SKM-1 (cell line): ENCODE results near the gene ZCCHC8.

ENCODE experiments used
- DNase-seq: peaks from one replicate; lab custom pipeline; 2025; ENCODE audit not compliant: unreplicated experiment; lab: John Stamatoyannopoulos, UW

Gene ZCCHC8

GRCh38 chr12:122500685-122501488 lies at the start of gene ZCCHC8:
ZCCHC8 (minus strand) TSS chr12:122500932; CDS start chr12:122500840, 92 bp downstream.
- peak; percentile 88 for DNase-seq

- DNase-seq, result no peak
These were observed 46.6 kb upstream of the ZCCHC8 start for GRCh38 chr12:122547330-122547729.

GRCh38 chr12:122545855-122546254 lies 45.1 kb upstream of the ZCCHC8 start:
- no peak for DNase-seq

- DNase-seq, result no peak
These were observed 43.8 kb upstream of the ZCCHC8 start for GRCh38 chr12:122544537-122544936.

- DNase-seq, result no peak
These were observed 37.8 kb upstream of the ZCCHC8 start for GRCh38 chr12:122538496-122538895.

GRCh38 chr12:122537021-122537420 lies 36.3 kb upstream of the ZCCHC8 start:
- no peak for DNase-seq

GRCh38 chr12:122533856-122534255 lies 33.1 kb upstream of the ZCCHC8 start:
- no peak for DNase-seq

GRCh38 chr12:122528992-122529391 lies 28.3 kb upstream of the ZCCHC8 start:
- no peak for DNase-seq

- DNase-seq, result no peak
These were observed 27.9 kb upstream of the ZCCHC8 start for GRCh38 chr12:122528582-122528981.

- no peak for DNase-seq
These were observed 26.8 kb upstream of the ZCCHC8 start for GRCh38 chr12:122527478-122527944.

GRCh38 chr12:122526683-122527477 lies 26.1 kb upstream of the ZCCHC8 start, which contains the start of the genes KNTC1 and RSRC2:
KNTC1 (plus strand) TSS chr12:122527249; CDS start chr12:122530064, 2,815 bp downstream.
RSRC2 (minus strand) TSS chr12:122526936; CDS start chr12:122526853, 83 bp downstream.
- peak; percentile 90 for DNase-seq

- no peak for DNase-seq
These were observed 23.4 kb upstream of the ZCCHC8 start for GRCh38 chr12:122523846-122524718.

- DNase-seq, result no peak
These were observed 22.5 kb upstream of the ZCCHC8 start for GRCh38 chr12:122523280-122523679.

- DNase-seq, result no peak
These were observed 19.9 kb upstream of the ZCCHC8 start for GRCh38 chr12:122520676-122521075.

- no peak for DNase-seq
These were observed 18.7 kb upstream of the ZCCHC8 start for GRCh38 chr12:122519418-122519817.

- no peak for DNase-seq
These were observed 18.2 kb upstream of the ZCCHC8 start for GRCh38 chr12:122518908-122519307.

- no peak for DNase-seq
These were observed 17.1 kb upstream of the ZCCHC8 start for GRCh38 chr12:122517877-122518276.

GRCh38 chr12:122516544-122517361 lies 16.0 kb upstream of the ZCCHC8 start:
- no peak for DNase-seq

- DNase-seq, result no peak
These were observed 14.5 kb upstream of the ZCCHC8 start for GRCh38 chr12:122515275-122515674.

- no peak for DNase-seq
These were observed 12.9 kb upstream of the ZCCHC8 start for GRCh38 chr12:122513660-122514059.
